Spleen (tissue), 11 donors: ENCODE results near the gene SKIDA1. TPM values are rescaled to one million over a fixed set of nuclear protein-coding genes. Genes with fewer than 3 reads are reported as not detected.

Source experiments
- DNase-seq: peaks from one replicate; pipeline ENCODE4 v3.0.0-alpha.2; 2020
- H3K27ac ChIP-seq, 8 donors: fragments of 200-600 bp; sonication (generic) in 7 of 8; 1 replicate in 4 of 8; 2 replicates in 4 of 8; pipeline versions ENCODE4 v1.5.0 to v1.8.0; 2016 to 2021; ENCODE audit warnings: inconsistent platforms in 4 of 8, mild to moderate bottlenecking in 4 of 8, moderate library complexity in 1 of 8
- H3K27me3 ChIP-seq, 7 donors: fragments of 200-600 bp; sonication (generic) in 6 of 7; replicated peaks in 1 of 7; 1 replicate in 4 of 7; 2 replicates in 3 of 7; pipeline versions ENCODE4 v1.5.0 to v1.8.0; 2016 to 2021; ENCODE audit warnings: inconsistent platforms in 3 of 7, mild to moderate bottlenecking in 1 of 7
- H3K36me3 ChIP-seq, 6 donors: fragments of 200-600 bp; sonication (generic) in 5 of 6; 1 replicate in 4 of 6; 2 replicates in 2 of 6; pipeline versions ENCODE4 v1.5.0 to v1.8.0; 2016 to 2021; ENCODE audit warnings: inconsistent platforms in 2 of 6
- H3K4me1 ChIP-seq, 6 donors: fragments of 200-600 bp; sonication (generic) in 5 of 6; 1 replicate in 3 of 6; 2 replicates in 3 of 6; pipeline versions ENCODE4 v1.5.0 to v1.8.0; 2016 to 2021; ENCODE audit warnings: inconsistent platforms in 3 of 6
- H3K4me3 ChIP-seq, 8 donors: fragments of 200-600 bp; sonication (generic) in 7 of 8; 1 replicate in 4 of 8; 2 replicates in 4 of 8; pipeline versions ENCODE4 v1.5.0 to v1.8.0; 2016 to 2021; ENCODE audit warnings: inconsistent platforms in 4 of 8, mild to moderate bottlenecking in 4 of 8, moderate library complexity in 2 of 8
- H3K9me3 ChIP-seq, 8 donors: fragments of 200-600 bp; sonication (generic) in 7 of 8; 1 replicate in 4 of 8; 2 replicates in 4 of 8; pipeline versions ENCODE4 v1.5.0 to v1.8.0; 2016 to 2021; ENCODE audit warnings: inconsistent platforms in 4 of 8
- POLR2A ChIP-seq, 3 donors: fragments of 450-650 bp; IDR thresholded peaks; one replicate each; pipeline ENCODE4 v1.5.1; 2017; ENCODE audit warnings: antibody characterized with exemption in 3 of 3, mild to moderate bottlenecking in 1 of 3
- POLR2AphosphoS5 ChIP-seq, 3 donors: sonication (generic); formaldehyde crosslinking; IDR thresholded peaks; one replicate each; pipeline ENCODE4 v1.5.1; 2017; ENCODE audit warnings: antibody characterized with exemption in 3 of 3
- WGBS, 5 donors: extraction: QIAGEN DNeasy Blood & Tissue Kit in 3 of 5; methylation state at CpG; one replicate each; pipeline versions ENCODE4 v1.1.5 to v1.1.7; 2013 to 2018; 5-methylcytosine and 5-hydroxymethylcytosine counted together
- intact Hi-C: fragments of 100-400 bp; cut with DNase I; formaldehyde crosslinking; loops from one replicate; pipeline ENCODE4 v1.15.0; 2023; ENCODE audit warnings: low total_unique reads
- polyA plus RNA-seq, 3 donors: library from polyadenylated mRNA; stranded (reverse); fragments of 200-250 nt; gene quantifications; one replicate each; pipeline ENCODE4 v1.2.1, GENCODE V29; 2013
- total RNA-seq, 7 donors: library from RNA; depleted of rRNA in 3 of 7; stranded (reverse); fragments of >200 nt in 3 of 7; fragmentation: NEBNext Ultra II Directional in 4 of 7; extraction: Animal tissue kit (Norgen Biotek cat#: 25700) in 4 of 7; gene quantifications; one replicate each; pipeline versions ENCODE4 v1.1.0 to v1.2.1, GENCODE V29; 2016 to 2021
- TF ChIP-seq, protein P1 (sequence below), 11 experiments: fragments of 200-600 bp in 7 of 11; fragments of 450-650 bp in 4 of 11; sonication (generic) in 4 of 11; IDR thresholded peaks in 8 of 11; conservative IDR thresholded peaks in 3 of 11; 1 replicate in 7 of 11; 2 replicates in 4 of 11; pipeline versions ENCODE4 v1.4.0 to v1.8.0; 2016 to 2021; ENCODE audit warnings: antibody characterized with exemption in 11 of 11, inconsistent platforms in 4 of 11, mild to moderate bottlenecking in 1 of 11
- donor health status: healthy with polysubstance abuse.
- donor health status: DM: no; HTN: no; CAD: no; lungs with moderate emphysema.
- donor health status: DM: no; HTN: no; CAD: no.
- donor health status: Bipolar disorder and iron deficiency.
- donor health status: healthy.
- donor health status: DM: no; HTN: no; CAD: no.
- donor health status: DM: yes; HTN: yes; CAD: no.

Gene SKIDA1
- total and polyA plus RNA-seq, 10 donors, result 0.14 to 0.91 (median 0.44) TPM; not detected in 1

DNA sequence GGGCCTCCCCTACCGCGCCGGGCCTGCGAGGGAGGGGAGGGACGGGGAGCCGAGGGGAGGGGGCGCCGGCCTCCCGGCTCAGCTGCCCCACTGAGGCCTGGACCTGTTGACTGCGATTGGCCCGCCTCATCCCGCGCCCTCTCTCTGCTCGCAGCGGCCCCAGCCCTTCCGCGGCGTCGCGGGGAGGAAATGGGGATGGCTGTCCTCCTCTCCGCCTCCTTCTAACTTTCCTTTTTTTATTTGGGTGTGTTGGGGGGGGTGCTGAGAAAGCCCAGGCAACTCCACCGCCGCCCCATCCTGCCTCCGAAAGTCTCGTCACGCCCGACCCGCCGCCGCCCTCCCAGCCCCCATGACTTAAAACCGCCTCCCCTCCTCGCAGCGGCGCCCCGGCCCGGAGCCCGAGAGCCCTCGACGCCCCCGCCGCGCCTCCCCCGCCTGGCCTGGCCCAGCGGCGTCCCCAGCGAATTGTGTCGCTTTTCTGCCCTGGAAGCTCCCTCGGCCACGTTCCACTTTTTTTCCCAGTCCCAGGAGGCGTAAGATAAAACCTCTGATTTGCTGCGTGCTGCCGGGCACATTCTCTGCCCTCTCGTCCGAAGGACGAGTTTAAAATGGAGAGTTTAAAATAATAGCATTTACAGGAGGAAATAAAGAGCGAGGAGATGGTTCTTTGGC lies 842 bp upstream of the SKIDA1 start:
- Histone ChIP-seq H3K4me1 (peaks cover 0 to 56% (median 26%) of the 10 kb centered on the region in 6 donors), H3K27me3 (peaks cover 0 to 75% (median 3%) of the 10 kb centered on the region in 7 donors), H3K4me3 (peak overlapping the region; percentile 39 to 88 (median 70)), H3K36me3 (no peaks in the 10 kb centered on the region), H3K9me3 (no peaks in the 10 kb centered on the region), H3K27ac (peak overlapping the region; percentile 91 to 98 (median 96))
- TF ChIP-seq POLR2A (IDR thresholded peaks at IDR 0.05) (no peak), POLR2AphosphoS5 (IDR thresholded peaks at IDR 0.05) (peak; percentile 12 to 65 (median 24))
- TF ChIP-seq, protein P1, sequence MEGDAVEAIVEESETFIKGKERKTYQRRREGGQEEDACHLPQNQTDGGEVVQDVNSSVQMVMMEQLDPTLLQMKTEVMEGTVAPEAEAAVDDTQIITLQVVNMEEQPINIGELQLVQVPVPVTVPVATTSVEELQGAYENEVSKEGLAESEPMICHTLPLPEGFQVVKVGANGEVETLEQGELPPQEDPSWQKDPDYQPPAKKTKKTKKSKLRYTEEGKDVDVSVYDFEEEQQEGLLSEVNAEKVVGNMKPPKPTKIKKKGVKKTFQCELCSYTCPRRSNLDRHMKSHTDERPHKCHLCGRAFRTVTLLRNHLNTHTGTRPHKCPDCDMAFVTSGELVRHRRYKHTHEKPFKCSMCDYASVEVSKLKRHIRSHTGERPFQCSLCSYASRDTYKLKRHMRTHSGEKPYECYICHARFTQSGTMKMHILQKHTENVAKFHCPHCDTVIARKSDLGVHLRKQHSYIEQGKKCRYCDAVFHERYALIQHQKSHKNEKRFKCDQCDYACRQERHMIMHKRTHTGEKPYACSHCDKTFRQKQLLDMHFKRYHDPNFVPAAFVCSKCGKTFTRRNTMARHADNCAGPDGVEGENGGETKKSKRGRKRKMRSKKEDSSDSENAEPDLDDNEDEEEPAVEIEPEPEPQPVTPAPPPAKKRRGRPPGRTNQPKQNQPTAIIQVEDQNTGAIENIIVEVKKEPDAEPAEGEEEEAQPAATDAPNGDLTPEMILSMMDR (IDR thresholded peaks at IDR 0.05 in 8 of 11, conservative IDR thresholded peaks at IDR 0.05 in 3 of 11), result no peak
- 0 to 1% (median 1%) methylated on average over 11 to 56 of the region's 56 CpGs for WGBS, 5 donors
- DNase-seq, result peak; percentile 91
- intact Hi-C loops, result no loop called here

DNA sequence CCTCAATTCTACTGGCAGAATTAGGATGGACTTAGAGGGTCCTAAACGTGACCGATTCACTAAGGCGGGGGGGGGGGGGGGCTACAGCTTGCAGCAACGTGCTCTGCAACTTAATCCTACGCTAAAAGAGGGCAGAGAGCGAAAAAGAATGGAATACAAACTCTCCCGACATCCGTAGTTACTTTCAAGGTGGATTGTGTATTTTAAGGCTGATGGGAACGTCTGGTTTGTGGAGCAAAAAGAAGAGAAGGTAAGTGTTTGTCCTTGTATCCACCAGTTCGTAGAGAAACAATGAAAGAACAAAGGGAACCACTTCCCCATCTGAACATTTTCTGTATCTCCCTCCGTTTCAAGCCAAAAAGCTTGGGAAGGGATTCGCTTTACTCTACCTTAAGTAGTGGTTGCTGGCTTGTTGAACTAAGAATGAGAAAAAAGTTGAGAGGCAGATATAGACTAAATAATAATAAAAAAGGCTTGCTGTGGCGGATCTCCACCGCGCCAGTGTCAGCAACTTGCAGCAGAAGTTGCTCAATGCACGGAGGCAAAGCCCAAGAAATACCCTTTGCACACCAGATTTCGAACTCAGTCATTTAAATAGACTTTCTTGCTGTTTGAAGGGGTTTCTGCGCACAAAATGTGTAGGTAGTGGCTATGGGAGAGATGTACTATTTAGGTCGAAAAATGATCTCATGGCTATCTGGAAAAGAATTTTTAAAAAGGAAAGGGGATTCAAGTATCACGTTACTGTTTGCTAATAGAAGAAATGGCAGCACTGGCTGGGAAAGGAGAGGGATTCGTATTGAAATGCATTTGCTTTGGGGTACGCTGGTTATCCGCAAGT lies 736 bp downstream of the SKIDA1 start:
- Histone ChIP-seq H3K27ac (peak overlapping the region; percentile 91 to 98 (median 96)), H3K4me3 (peak overlapping the region; percentile 39 to 88 (median 70)), H3K4me1 (peaks cover 0 to 67% (median 37%) of the 10 kb centered on the region in 6 donors), H3K27me3 (peaks cover 0 to 91% (median 13%) of the 10 kb centered on the region in 7 donors), H3K36me3 (no peaks in the 10 kb centered on the region), H3K9me3 (no peaks in the 10 kb centered on the region)
- intact Hi-C loops, result no loop called here
- WGBS, 5 donors, result 9 to 16% (median 11%) methylated on average over 23 of the region's 23 CpGs
- TF ChIP-seq, protein P1 (IDR thresholded peaks at IDR 0.05 in 8 of 11, conservative IDR thresholded peaks at IDR 0.05 in 3 of 11), result no peak
- TF ChIP-seq POLR2AphosphoS5 (IDR thresholded peaks at IDR 0.05) (no peak), POLR2A (IDR thresholded peaks at IDR 0.05) (no peak)
- no peak for DNase-seq

DNA sequence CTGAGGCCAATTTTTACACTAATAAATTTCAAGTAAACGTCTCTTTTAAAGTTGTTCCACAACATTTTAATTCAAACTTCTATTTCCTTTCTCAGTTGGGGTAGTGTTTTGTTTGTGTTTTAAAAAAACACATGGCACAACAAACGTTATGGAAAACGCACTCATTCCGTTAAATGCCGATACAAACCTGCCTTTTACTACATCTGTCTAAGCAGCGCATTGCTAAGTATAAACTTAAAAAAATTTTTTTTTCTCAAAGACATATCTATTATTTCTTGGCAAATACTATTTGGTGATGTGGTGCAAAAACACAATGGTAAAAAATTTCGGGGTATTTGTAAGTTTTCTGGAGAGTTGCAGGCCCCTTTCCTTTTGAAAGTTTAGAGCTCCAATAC lies 1.4 kb downstream of the SKIDA1 start:
- Histone ChIP-seq H3K9me3 (no peaks in the 10 kb centered on the region), H3K36me3 (no peaks in the 10 kb centered on the region), H3K27ac (peak overlapping the region in 5 of 8 donors; percentile 94 to 98 (median 97)), H3K4me1 (peaks cover 0 to 73% (median 40%) of the 10 kb centered on the region in 6 donors), H3K27me3 (peaks cover 0 to 97% (median 20%) of the 10 kb centered on the region in 7 donors), H3K4me3 (peak overlapping the region in 2 of 8 donors; percentile 65 to 88)
- TF ChIP-seq, protein P1 (IDR thresholded peaks at IDR 0.05 in 8 of 11, conservative IDR thresholded peaks at IDR 0.05 in 3 of 11), result no peak
- TF ChIP-seq POLR2AphosphoS5 (IDR thresholded peaks at IDR 0.05) (no peak), POLR2A (IDR thresholded peaks at IDR 0.05) (no peak)
- no peak for DNase-seq
- intact Hi-C loops, result no loop called here
- WGBS, 5 donors, result 33 to 52% (median 40%) methylated on average over 7 of the region's 7 CpGs
